Naive thymus-derived CD4-positive, alpha-beta T cell (primary cell): ENCODE measurements around the gene NUP35. TPM values are rescaled to one million over a fixed set of nuclear protein-coding genes. Genes with fewer than 3 reads are reported as not detected.
A peak's percentile ranks its signal among the peaks of the same experiment; 100 is the strongest.

Source experiments
- ATAC-seq: fragments of 150-1000 bp; cut with Tn5 transposase; 2 replicates; pipeline ENCODE4 v1.10.0; 2021; ENCODE audit warnings: mild to moderate bottlenecking, moderate library complexity
- CTCF ChIA-PET: fragments of 350-600 bp; sonication (Branson Sonifier 250); formaldehyde crosslinking; loops from one replicate; lab custom pipeline; 2021; ENCODE audit warnings: antibody characterized with exemption; lab: Charles Lee
- POLR2A ChIA-PET: fragments of 350-600 bp; sonication (Branson Sonifier 250); formaldehyde crosslinking; loops from one replicate; lab custom pipeline; 2021; ENCODE audit warnings: antibody characterized with exemption, inconsistent platforms; lab: Charles Lee
- DNase-seq, 9 donors: peaks; one replicate each; pipeline versions ENCODE4 v3.0.0 to v3.0.0-alpha.2; 2020 to 2022; ENCODE audit warnings: mixed read lengths in 1 of 9
- H3K27ac ChIP-seq: one replicate; pipeline ENCODE4 v1.7.0; 2013; ENCODE audit warnings: mild to moderate bottlenecking, low read depth, low read length, moderate library complexity
- H3K27me3 ChIP-seq, 2 donors: one replicate each; pipeline ENCODE4 v1.7.0; 2013; ENCODE audit warnings: low read length in 2 of 2, mild to moderate bottlenecking in 2 of 2, moderate library complexity in 2 of 2; ENCODE audit not compliant: control insufficient read depth in 2 of 2, insufficient read depth in 2 of 2
- H3K36me3 ChIP-seq, 3 experiments: 1 replicate in 2 of 3; 2 replicates in 1 of 3; pipeline ENCODE4 v1.7.0; 2013; ENCODE audit warnings: low read length in 3 of 3, mild to moderate bottlenecking in 3 of 3, moderate library complexity in 1 of 3; ENCODE audit not compliant: insufficient read depth in 3 of 3, control insufficient read depth in 2 of 3
- H3K4me1 ChIP-seq, 2 donors: one replicate each; pipeline ENCODE4 v1.7.0; 2013; ENCODE audit warnings: low read length in 2 of 2, mild to moderate bottlenecking in 2 of 2, moderate library complexity in 1 of 2; ENCODE audit not compliant: control insufficient read depth in 2 of 2, insufficient read depth in 2 of 2
- H3K4me3 ChIP-seq: 2 replicates; pipeline ENCODE4 v1.7.0; 2013; ENCODE audit warnings: mild to moderate bottlenecking, low read length
- H3K9me3 ChIP-seq, 3 experiments: 1 replicate in 2 of 3; 2 replicates in 1 of 3; pipeline ENCODE4 v1.7.0; 2013; ENCODE audit warnings: low read length in 3 of 3; ENCODE audit not compliant: control insufficient read depth in 2 of 3
- H3K27ac Mint-ChIP-seq, 9 donors: one replicate each; pipeline ENCODE4 v1.8.0; 2020 to 2022; ENCODE audit warnings: mixed read lengths in 9 of 9, mild to moderate bottlenecking in 8 of 9, moderate library complexity in 5 of 9, inconsistent platforms in 2 of 9
- H3K27me3 Mint-ChIP-seq, 5 donors: one replicate each; pipeline ENCODE4 v1.8.0; 2021 to 2022; ENCODE audit warnings: mixed read lengths in 5 of 5, mild to moderate bottlenecking in 1 of 5
- H3K36me3 Mint-ChIP-seq, 5 donors: one replicate each; pipeline ENCODE4 v1.8.0; 2020 to 2022; ENCODE audit warnings: mixed read lengths in 5 of 5, mild to moderate bottlenecking in 3 of 5, inconsistent platforms in 1 of 5
- H3K4me1 Mint-ChIP-seq, 7 donors: one replicate each; pipeline ENCODE4 v1.8.0; 2020 to 2022; ENCODE audit warnings: mixed read lengths in 7 of 7, mild to moderate bottlenecking in 3 of 7, inconsistent platforms in 1 of 7
- H3K4me3 Mint-ChIP-seq, 10 donors: one replicate each; pipeline ENCODE4 v1.8.0; 2020 to 2022; ENCODE audit warnings: mild to moderate bottlenecking in 10 of 10, mixed read lengths in 10 of 10, moderate library complexity in 6 of 10, inconsistent platforms in 2 of 10
- H3K9me3 Mint-ChIP-seq, 11 donors: one replicate each; pipeline ENCODE4 v1.8.0; 2020 to 2022; ENCODE audit warnings: mixed read lengths in 11 of 11, mild to moderate bottlenecking in 4 of 11, inconsistent platforms in 1 of 11, moderate library complexity in 1 of 11
- intact Hi-C, 2 donors: fragments of 100-400 bp; cut with micrococcal nuclease; formaldehyde crosslinking; loops; one replicate each; pipeline ENCODE4 v1.15.1; 2023
- polyA plus RNA-seq, 2 donors: library from polyadenylated mRNA; unstranded; fragments of 300-500 nt; fragmentation: Illumina TruSeq; gene quantifications; one replicate each; pipeline ENCODE4 v1.2.3, GENCODE V29; 2021
- total RNA-seq, 6 experiments: library from RNA in 5 of 6; stranded (reverse) in 5 of 6; gene quantifications; 1 replicate in 5 of 6; 2 replicates in 1 of 6; pipeline ENCODE4 v1.2.3 and lab custom pipeline; 2021 to 2026

Gene NUP35
- total and polyA plus RNA-seq, 7 experiments from 2014 or later: 5.2 to 25.3 (median 15.9) TPM

DNA sequence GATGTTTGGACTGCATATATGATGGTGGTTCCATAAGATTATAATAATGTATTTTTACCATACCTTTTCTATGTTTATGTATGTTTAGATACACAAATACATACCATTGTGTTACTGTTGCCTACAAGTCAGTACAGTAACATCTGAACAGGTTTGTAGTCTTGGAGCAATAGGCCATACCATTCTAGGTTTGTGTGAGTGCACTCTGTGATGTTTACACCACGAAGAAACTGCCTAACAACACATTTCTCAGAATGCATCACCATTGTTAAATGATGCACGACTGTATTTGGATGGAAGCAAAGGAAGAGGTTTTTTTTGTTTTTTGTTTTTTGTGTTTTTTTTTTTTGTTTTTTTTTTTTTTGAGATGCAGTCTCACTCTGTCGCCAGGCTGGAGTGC lies 36.2 kb upstream of the NUP35 start:
- Histone ChIP-seq H3K4me1 (no peaks in the 10 kb centered on the region), H3K36me3 (no peaks in the 10 kb centered on the region), H3K4me3 (no peak overlapping the region), H3K9me3 (no peaks in the 10 kb centered on the region), H3K27ac (no peak overlapping the region), H3K27me3 (no peaks in the 10 kb centered on the region)
- Mint-ChIP-seq H3K27me3 (no peaks in the 10 kb centered on the region), H3K4me1 (no peaks in the 10 kb centered on the region), H3K9me3 (no peaks in the 10 kb centered on the region), H3K36me3 (peaks cover 0 to 21% (median 7%) of the 10 kb centered on the region in 5 donors), H3K27ac (no peak overlapping the region), H3K4me3 (no peak overlapping the region)
- ChIA-PET POLR2A (no interaction called here), CTCF (no interaction called here)
- DNase-seq (no peak), ATAC-seq (no peak)
- intact Hi-C loops: no loop called here

DNA sequence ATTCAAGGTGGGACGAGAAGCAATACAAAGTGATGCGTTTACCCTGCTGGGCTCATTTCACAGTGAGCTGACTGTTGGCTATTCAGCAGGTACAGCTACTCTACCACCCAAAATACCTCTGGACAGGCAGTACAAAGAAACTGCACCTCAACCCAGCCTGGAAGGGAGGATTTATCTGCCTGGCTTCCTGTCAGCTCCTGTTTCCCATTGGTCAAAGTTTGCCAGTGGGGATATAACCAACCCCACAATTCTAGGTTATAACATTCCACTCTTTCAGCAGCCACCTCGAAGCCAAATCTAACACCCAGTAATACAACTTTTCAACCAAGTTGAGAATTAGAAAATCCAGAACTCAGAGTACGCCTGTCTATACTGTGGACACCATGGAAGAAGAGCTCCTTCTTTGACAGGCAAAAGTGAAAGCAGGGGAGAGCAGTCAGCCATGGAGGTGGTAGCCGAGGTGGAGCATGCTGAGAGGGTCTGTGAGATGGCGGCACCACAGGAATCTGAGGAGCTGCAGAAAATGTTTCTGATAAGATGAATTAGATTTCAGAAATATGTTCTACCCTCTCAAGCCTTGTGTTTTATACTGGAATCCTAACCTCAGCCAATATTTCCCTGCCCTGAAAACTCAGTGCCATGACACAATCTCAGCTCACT lies 34.9 kb upstream of the NUP35 start:
- Histone ChIP-seq H3K4me1 (no peaks in the 10 kb centered on the region), H3K27me3 (no peaks in the 10 kb centered on the region), H3K36me3 (no peaks in the 10 kb centered on the region), H3K9me3 (no peaks in the 10 kb centered on the region), H3K4me3 (no peak overlapping the region), H3K27ac (no peak overlapping the region)
- POLR2A ChIA-PET: interaction anchor here (0.6 kb wide), 1 partner anchor 23 kb away, joined by 3 read pairs; no protein-coding TSS in a partner anchor
- DNase-seq (no peak), ATAC-seq (no peak)
- H3K4me3 Mint-ChIP-seq: no peak overlapping the region
- intact Hi-C loops: no loop called here
- peaks cover 0 to 22% (median 7%) of the 10 kb centered on the region in 5 donors for H3K36me3 Mint-ChIP-seq
- H3K27ac Mint-ChIP-seq: no peak overlapping the region
- no peaks in the 10 kb centered on the region for H3K4me1 Mint-ChIP-seq
- CTCF ChIA-PET: no interaction called here
- no peaks in the 10 kb centered on the region for H3K9me3 Mint-ChIP-seq
- no peaks in the 10 kb centered on the region for H3K27me3 Mint-ChIP-seq

DNA sequence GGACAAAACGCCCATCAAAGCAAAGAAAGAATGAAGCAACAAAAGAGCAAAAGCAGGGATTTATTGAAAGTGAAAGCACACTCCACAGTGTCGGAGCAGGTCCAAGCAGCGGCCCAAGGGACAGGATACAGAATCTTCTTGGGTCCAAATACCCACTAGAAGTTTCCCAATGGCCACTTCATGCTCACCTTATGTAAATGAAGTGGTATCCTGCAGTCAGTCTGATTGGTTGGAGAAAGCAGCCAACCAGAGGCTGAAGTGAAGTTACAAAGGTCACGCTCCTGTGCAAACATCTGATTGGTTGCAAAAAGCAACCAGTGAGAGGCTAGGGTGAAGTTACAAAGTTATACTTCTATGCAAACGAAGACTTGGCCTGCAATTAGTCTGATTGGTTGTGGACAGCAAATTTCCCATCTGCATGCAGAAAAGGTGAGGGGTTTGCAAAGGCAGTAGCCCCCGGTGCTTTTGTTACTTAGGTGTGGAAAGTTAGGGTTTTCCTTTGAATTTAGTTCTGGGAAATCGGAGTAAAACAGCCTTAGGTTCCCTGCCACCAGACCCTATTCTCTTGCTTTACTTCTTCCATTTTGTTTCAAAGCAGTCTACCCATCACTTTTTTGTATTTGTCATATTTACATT lies 32.8 kb upstream of the NUP35 start:
- Histone ChIP-seq H3K27ac (no peak overlapping the region), H3K36me3 (no peaks in the 10 kb centered on the region), H3K9me3 (no peaks in the 10 kb centered on the region), H3K27me3 (no peaks in the 10 kb centered on the region), H3K4me3 (no peak overlapping the region), H3K4me1 (no peaks in the 10 kb centered on the region)
- no peaks in the 10 kb centered on the region for H3K4me1 Mint-ChIP-seq
- no peak for ATAC-seq
- no peak overlapping the region for H3K27ac Mint-ChIP-seq
- H3K27me3 Mint-ChIP-seq: no peaks in the 10 kb centered on the region
- DNase-seq: no peak
- CTCF ChIA-PET: no interaction called here
- no peak overlapping the region for H3K4me3 Mint-ChIP-seq
- intact Hi-C loops: no loop called here
- peaks cover 0 to 23% (median 9%) of the 10 kb centered on the region in 5 donors for H3K36me3 Mint-ChIP-seq
- POLR2A ChIA-PET: no interaction called here
- H3K9me3 Mint-ChIP-seq: no peaks in the 10 kb centered on the region

DNA sequence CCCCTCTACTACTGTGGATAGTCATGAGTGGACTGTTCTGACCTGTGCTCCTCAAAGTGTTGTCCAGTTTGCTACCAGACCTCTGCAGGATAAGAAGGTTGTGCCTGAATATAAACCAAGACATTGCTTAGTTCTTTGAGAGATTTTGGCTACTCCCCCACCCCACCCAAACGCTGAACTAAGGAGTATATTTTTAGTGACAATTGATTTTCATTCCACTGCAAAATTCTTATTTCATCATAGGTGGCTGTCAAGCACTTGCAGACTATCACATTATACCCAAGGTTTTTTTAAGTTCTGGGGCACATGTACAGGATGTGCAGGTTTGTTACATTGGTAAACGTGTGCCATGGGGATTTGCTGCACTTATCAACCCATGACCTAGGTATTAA lies 32.3 kb upstream of the NUP35 start:
- Mint-ChIP-seq H3K4me3 (no peak overlapping the region), H3K36me3 (peaks cover 0 to 25% (median 10%) of the 10 kb centered on the region in 5 donors), H3K9me3 (no peaks in the 10 kb centered on the region), H3K27me3 (no peaks in the 10 kb centered on the region), H3K27ac (no peak overlapping the region), H3K4me1 (no peaks in the 10 kb centered on the region)
- H3K27ac ChIP-seq: no peak overlapping the region
- ATAC-seq (no peak), DNase-seq (no peak)
- ChIA-PET POLR2A (no interaction called here), CTCF (no interaction called here)
- H3K27me3 ChIP-seq: no peaks in the 10 kb centered on the region
- H3K4me1 ChIP-seq: no peaks in the 10 kb centered on the region
- H3K36me3 ChIP-seq: no peaks in the 10 kb centered on the region
- intact Hi-C loops: no loop called here
- H3K4me3 ChIP-seq: no peak overlapping the region
- H3K9me3 ChIP-seq: no peaks in the 10 kb centered on the region

DNA sequence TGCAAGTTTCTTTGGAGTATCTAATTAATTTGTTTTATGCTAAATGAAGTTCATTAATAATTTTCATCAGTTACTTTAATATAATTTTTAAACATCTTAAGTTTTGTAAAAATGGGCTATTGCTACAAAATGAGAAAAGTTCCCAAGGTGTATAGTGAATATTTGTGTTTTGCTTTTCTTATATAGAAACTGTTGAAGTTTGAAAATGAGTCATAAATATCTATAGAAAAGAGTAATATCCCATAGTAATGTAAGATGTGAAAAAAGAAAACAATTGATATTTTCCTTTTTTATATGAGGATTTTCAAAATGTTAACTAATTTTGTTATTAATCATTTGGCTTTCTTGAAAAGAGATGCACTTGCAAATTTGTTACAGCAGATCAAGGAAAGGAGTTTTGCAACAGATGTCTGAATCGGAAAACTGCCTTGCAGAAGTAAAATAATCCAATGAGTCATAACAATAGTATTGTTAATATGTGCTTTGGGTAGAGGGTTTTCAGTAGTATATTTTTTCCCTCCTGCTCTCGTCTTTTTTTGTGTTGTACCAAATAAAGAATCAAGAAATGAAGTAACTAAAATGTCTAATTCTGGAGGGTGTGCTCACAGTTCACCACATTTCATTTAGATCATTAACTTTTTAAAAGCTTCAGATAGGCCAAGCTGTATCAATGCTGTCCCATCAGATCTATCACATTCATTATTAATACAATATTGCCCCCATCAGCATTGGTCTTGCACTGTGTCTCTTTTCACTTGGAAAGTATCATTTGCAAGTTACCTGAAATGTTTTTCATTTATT lies 30.2 kb upstream of the NUP35 start:
- Histone ChIP-seq H3K36me3 (no peaks in the 10 kb centered on the region), H3K4me3 (no peak overlapping the region), H3K4me1 (no peaks in the 10 kb centered on the region), H3K9me3 (no peaks in the 10 kb centered on the region), H3K27ac (no peak overlapping the region), H3K27me3 (no peaks in the 10 kb centered on the region)
- CTCF ChIA-PET: interaction anchor here (0.5 to 2.3 kb wide), 4 partner anchors 11 to 853 kb away, joined by 3 to 9 read pairs (median 3); no protein-coding TSS in a partner anchor
- Mint-ChIP-seq H3K36me3 (peaks cover 0 to 22% (median 7%) of the 10 kb centered on the region in 5 donors), H3K4me3 (no peak overlapping the region), H3K9me3 (no peaks in the 10 kb centered on the region), H3K27ac (no peak overlapping the region), H3K27me3 (no peaks in the 10 kb centered on the region), H3K4me1 (no peaks in the 10 kb centered on the region)
- peak in 1 of 9 donors; percentile 15 for DNase-seq
- POLR2A ChIA-PET: no interaction called here
- no peak for ATAC-seq
- intact Hi-C loops: loop anchor here in 1 of 2 donors (2.0 kb wide), 1 partner anchor 327 kb away; no protein-coding TSS in a partner anchor

DNA sequence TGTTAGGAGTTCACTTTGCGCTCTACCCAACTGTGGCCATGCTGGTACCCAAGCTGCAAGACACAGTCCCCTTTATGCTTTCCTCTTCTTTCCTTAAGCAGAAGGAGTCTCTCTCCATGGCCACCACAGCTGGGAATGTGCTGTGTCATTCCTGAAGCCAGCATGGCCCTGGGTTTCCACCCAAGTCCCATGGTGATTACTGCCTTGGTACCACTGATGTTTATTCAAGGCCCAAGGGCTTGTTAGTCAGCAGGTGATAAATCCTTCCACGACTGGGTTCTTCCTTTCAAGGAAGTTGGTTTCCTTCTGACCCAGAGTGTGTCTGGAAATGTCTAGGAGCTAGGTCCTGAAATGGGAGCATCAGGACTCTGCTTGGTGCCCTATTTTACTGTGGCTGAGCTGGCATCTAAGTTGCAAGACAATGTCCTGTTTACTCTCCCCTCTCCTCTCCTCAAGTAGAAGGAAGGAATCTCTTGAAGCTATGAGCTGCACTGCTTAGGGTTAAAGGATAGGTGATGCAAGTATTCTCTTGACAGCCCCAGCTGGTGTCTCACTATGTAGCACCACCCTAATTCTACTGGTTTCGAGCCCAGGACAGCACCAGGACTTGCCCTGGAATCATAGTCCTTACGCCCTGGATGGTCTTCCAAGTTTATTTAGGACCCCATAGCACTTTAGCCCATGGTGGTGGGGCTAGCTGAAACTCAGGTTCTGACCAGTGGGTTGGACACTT lies 18.7 kb upstream of the NUP35 start:
- Mint-ChIP-seq H3K9me3 (no peaks in the 10 kb centered on the region), H3K36me3 (no peaks in the 10 kb centered on the region), H3K4me1 (no peaks in the 10 kb centered on the region), H3K27me3 (peaks cover 11 to 28% (median 13%) of the 10 kb centered on the region in 5 donors), H3K27ac (no peak overlapping the region), H3K4me3 (no peak overlapping the region)
- no peak for ATAC-seq
- DNase-seq: no peak
- Histone ChIP-seq H3K27ac (no peak overlapping the region), H3K4me3 (no peak overlapping the region), H3K4me1 (no peaks in the 10 kb centered on the region), H3K27me3 (no peaks in the 10 kb centered on the region), H3K36me3 (no peaks in the 10 kb centered on the region), H3K9me3 (no peaks in the 10 kb centered on the region)
- intact Hi-C loops: no loop called here
- ChIA-PET POLR2A (no interaction called here), CTCF (no interaction called here)
